ENCODE measurements around the gene ANGPTL2.

ANGPTL2 gene

DNA sequence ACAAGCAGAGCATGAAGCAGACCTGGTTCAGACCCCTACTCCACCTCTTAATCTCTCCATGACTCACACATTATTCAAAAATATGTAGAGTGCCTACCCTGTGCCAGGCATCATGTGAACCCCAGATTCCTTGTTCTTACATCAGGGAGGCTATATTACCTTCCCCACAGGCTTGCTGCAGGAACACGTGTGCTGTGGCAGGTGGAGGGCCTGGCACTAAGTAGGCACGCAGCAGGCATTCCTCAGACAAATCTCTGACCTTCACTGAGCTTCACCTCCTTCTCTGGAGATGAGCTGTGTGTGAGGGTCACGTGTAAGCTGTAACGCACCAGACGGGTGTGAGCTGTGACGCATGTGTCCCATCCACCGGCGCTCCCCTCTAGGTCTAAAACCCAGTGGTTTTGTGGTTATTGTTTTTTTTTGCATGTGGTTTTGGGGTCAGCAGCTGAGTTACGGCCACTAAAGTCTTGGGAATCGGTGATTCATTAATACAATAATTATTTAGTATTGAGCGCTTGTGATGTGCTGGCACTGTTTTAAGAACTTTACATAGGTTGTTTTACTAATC, 30.3 kb downstream of the ANGPTL2 start:
- peak; percentile 4 for DNase-seq

DNA sequence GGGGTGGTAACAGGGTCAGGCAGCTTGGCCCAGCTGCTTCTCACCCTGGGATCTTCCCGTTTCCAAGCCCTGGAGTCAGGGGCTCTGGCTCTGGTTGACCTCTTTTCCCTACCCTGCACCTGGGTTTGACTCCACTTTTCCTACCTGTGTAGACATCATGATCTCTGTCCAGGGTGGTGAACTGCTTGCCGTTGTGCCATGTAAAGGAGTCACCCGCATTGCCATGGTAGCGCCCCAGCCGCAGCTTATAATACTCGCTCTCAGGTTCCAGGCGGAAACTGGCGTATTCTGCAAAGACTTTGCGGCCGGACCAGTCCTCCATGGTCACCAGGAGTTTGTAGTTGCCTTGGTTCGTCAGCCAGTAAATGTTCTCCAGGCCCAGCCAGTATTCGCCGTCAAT, 30.9 kb downstream of the ANGPTL2 start:
- DNase-seq = no peak

DNA sequence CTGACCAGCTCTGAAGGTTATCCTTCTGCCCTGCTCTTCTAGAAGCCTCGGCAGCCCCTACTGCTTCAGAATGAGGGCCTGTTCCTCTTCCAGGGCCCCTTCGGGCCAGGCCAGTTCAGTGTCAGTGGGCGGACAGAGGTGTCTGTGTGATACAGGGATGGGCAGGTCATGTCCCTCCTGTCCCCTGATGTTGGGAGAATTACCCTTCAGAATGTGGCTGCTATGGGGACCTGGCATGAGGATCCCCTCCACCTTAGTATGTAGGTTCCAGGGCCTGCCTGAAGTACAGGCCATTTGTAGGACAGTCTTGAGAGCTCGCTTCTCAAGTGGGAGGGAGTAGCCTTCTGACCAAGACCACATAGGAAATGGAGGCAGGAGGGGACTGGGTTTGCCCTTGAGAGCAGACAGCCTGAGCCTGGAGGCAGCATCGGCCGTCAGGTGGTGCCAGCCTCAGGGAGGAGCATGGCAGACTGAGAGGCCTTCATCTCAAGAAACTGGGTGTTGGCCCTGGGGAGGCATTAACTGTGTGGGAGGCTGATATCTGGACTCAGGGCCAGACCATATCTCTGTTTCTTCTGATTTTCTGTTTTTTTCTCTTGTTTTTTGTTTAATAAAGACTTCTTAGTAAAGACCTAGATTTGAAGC, 32.0 kb downstream of the ANGPTL2 start:
- no peak for DNase-seq

DNA sequence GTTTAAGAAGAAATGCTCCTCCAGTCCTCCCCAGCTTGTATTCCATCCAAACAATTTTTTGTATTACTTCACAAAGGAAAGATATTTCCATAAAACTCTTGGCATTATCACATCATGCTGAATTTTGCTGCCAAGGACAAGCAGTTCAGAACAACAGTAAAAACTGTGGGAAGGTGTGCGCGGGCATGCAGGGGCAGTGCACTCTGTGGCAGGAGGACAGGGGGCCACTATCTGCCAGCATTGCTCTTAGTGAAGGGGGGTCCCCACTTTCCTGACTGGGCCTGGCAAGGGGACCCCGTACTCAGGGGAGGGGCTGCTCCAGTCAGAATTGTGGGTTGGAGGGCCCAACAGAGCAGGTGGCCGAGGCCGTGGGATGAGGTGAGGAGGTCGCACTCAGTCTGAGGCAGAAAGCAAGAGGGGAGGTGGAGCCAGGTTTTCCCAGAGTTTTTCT, 32.8 kb downstream of the ANGPTL2 start:
- DNase-seq = no peak

DNA sequence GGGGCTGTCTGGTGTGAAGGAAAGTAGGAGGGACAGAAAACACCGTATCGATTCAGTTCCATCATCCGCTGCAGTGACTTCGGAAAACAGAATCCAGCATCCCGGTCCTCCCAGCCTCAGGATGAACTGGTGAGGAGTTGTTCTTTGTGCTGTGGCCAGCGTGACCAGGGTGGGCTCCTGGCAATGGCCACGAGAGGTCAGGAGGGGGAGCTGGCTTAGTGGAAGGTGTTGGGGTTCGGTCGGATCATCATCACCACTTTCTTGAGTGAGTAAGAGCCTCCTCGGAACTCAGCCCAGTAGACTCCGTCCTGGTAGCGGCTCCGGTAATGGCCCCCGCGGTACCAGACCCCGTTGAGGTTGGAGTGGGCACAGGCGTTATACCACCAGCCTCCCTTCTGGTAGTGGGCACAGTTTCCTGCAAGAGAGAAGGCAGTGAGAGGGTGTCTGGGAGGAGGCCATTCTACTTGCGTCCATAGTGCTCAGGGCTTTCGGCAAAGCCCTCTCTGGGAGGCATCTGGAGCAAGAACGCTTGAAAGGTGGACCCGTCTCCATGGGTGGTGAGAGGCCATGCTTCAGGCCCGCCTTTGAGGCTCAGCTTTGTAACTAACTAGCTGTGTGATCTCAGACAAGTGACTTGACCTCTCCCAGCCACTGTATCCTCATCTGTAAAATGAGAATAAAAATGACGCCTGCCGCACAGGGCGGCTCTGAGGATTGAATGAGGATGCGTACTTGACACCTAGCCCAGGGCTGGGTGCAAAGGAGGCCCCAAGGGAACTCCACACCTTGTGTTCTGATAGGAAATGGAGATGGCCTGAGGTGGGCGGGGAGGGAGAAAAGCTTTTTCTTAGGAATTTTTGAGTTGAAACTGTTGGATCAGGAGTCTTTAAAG, 33.5 kb downstream of the ANGPTL2 start:
- no peak for DNase-seq

DNA sequence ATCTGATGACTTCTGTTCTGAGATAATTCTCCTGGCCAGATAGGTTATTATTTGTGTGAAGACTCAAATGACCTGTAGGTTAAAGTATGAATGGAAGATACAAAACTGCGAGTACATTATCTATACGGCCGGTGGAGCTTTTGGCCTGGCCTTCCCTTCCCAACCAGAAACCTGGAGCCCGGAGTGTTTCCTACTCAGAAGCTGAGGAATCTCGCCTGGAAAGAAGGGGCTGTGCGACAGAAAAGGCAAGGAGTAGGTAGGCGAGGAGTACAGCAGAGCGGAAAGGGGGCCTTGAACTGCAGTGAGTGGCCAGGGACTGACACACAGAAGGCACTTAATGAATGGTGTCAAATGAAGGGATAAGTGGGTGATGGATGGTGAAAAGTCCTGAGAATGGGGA, 34.6 kb downstream of the ANGPTL2 start:
- DNase-seq = no peak

DNA sequence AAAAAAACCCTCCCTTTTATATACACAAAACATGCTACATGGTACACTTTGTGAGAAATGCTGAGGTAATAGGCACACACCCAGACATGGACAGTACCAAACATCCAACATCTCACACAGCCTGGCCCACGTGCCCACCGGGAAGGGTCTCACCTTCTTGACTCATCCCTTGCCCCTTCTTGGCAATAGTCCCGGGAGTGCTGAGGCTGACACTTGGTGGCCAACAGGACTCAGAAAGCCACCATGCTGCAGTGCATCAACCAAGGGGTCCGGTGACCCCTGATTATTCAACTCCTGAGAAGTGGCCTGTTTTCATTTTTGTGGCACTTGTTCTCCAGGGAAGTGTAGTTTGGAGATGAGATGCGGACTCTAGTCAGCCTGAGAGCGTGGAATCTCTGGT, 35.0 kb downstream of the ANGPTL2 start:
- DNase-seq = no peak

DNA sequence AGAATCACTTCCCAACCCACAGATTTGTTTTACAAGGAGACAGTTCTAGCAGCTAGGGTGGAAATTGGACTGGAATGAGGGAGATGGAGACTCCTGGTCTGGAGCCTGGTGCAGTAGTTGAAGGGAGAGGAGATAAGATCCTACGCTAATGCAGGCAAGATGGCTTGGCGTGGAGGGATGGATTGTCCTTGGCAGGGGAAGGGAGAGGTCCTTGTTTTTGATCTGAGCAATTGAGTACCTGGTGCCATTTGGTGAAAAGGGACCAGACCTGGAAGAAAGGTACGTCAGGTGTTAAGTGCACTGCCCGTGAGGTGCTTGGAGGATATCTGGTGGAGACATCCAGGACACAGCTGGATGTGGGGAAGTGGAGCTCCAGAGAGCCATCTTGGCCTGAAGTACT, 35.7 kb downstream of the ANGPTL2 start:
- DNase-seq = no peak

DNA sequence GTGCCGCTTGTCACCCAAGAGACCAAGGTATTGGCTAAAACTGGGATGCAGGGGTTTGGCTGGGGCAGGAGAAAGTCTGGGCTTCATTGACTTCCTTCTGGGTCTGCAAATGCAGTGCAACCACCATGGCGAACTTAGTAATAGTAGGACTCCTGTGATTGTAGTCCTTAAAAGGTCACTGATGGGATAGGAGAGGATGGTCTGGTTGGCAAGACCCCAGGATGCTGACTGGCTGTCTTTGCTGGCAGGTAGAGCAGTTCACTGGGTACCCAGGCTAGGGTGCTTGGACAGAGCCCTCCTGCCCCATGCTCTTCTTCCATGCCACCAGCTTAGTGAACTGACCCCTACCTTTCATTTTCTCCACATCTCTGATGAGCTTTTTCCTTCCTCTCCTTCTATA, 37.2 kb downstream of the ANGPTL2 start:
- no peak for DNase-seq

DNA sequence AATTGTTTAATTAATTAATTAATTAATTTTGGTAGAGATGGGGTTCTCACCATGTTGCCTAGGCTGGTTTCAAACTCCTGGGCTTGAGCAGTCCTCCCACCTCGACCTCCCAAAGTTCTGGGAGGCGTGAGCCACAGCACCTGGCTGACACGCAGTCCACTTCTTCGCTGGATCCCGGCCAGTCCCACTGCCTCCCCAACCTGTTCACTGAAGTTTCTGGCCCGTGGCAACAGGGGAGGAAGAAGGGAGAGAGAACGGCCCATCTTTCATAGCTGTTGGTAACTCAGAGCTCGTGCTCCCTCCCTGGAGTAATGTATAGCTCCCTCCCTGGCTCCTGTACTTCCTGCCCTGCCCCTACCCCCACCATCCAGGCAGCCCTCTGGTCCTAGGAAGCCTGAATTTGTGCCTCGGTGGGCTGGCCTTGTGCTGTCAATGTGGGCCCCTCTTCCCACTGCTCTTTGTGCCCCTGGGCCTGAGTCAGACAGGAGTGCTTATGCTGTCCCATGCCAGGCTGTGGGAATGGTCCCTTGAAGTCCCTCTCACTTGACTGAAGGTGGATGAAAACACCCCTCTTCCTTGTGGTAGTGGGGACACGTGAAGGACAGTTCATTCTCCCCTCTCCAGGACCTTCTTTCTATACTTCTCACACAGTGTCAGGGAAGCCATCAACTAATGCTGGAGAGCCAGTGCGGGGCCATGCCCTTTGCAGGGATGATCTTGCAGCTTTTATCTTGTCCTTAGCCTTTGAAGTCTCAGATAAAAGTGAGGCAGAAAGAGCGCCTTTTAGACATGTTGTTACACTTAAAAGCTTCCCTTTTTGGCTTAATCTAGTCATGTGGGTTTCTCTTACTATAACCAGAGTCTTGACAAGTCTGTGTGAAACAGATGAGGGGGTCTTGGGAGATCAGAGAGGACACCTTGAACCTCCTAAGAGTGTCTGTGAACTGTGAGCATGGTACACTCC, 38.1 kb downstream of the ANGPTL2 start:
- no peak for DNase-seq

DNA sequence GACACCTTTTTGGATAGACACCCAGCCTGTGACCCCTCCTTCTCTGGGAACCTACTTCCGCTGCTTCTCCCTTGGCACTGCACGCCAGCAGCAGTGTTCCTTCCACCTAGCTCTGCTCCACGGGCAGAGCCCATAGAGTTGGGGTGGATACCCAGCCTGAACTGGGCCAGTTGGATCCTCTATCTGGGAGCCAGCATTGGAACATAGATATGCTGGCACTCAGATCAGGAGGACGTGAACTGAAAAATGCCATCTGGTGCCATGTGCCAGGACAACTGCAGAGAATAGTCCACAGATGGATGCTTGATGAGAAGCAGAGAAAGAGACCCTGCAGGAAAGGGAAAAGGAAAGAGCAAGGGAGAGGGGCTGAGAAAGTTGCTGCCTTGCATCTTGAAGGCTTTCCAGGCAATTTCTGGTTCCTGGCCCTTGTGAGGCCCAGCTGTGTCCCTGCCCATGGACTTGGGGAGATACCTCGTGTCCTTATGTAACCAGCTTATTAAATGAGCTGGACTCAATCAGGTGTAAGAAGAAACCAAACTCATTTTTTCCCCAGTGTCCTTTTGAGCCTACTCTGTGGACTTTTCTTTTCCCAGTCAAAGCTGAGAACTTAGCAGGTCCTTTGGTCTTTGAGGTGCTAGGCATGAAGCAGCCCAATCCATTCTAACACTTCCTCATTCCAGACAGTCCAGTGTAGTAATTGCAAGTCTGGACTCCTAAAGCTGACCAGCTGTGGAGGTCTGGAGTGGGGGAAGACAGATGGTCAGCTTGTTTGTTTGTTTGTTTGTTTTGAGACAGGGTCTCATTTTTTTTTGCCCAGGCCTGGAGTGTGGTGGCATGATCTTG, 39.1 kb downstream of the ANGPTL2 start:
- no peak for DNase-seq

DNA sequence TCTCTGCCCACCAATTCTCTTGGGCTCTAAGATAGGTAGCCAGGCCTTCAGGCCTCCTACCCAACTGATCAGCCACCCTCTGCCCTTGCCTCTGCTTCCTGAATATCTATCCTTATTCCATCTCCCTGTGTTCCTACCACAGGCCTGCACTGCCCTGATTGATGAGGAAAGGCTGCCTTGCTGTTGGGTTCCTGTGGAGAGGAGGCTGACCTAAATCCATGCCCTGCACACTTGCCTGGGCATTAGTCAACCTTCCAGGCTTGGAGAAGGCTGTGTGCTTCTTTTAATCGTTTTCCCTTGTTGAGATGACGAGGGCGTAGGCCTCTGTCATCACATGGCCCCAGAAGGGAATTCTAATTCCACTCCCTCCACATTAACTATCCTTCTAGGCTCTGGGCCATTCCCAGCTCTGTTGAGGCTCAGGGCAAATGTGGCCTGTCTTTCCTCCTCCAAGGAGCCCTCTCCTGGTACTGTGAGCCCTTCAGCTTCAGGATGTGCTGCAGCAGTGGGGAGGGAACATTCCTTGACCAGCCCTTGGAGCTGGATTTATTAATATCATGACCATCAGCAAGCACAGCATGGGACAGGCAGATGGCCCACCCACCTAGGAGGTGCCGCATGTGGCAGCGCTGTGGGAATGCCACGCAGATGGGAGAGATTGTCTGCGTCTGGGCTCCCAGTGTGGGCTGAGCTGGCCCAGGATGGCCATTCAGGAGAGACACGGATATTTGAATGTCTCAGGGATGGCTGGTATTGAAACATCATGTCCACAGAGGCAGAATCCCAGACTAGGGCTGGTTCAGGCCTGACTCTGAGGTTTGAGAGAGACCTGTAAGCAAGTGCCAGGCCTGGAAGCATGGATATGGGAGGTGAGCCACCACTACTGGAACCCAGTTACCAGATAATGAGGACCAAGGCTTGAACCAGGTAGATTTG, 40.9 kb downstream of the ANGPTL2 start:
- DNase-seq = no peak

DNA sequence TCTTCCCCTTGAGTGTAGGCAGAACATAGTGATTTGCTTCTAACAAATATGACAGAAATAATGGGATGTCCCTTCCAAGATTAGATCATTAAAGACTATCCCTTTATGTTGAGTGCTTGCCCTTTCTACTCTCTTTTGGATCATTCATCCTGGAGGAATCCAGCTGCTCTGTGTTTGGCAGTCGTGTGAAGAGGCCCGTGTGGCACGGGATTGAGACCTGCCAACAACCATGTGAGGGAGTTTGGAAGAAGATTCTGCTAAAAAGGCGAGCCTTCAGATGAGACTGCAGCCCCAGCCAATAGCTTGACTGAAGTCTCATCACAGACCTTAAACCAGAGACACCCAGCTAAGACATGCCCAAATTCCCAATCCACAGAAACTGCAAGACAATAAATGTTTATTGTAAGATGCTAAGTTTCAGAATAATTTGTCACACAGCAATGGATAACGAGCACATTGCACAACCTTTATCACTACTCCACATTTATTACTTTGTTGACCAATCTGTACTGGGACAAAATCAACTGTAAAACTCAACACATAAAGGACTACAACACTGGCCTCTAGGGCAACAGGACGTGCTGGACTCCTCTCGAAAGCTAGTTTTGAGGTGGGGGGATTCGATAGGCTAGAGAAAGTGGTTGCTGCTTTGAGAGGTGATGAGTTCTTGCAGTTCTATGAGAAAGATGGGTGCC, 42.8 kb downstream of the ANGPTL2 start:
- no peak for DNase-seq

DNA sequence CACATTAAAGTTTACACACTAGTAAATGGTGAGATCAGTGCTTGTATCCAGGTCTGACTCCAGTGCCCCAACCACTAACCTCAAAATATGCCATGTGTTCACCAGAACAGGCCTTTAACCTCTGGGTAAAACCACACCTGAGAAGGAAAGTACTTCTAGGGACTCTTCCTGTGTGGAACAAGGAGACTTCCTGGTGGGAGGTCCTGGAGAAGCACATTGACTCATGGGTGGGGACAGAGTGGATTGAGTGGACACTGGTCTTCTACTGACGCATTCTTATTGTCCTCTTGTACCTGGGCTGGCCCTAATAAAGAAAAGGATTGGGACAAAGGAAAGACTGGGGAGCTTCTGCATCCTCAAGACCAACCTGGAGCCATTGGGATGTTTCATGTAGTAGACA, 43.4 kb downstream of the ANGPTL2 start:
- no peak for DNase-seq

DNA sequence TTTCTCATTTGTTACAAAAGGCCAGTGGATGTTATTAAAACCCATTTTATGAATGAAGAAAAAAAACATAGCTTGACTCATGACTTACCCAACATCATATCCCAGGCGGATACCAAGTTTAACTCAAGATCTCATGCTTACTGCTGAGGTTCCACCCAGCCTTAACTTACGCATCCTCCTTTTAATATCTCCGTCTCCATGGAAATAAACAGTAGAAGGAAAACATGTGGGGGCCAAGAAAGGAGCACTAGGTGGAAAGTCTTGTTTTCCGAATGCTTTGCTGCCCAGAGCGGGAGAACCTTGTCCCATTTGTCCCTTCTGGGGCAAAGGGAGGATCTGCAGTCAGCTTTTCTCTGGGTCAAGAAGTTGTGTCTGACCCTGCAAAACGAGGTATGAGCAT, 44.1 kb downstream of the ANGPTL2 start:
- DNase-seq = no peak

DNA sequence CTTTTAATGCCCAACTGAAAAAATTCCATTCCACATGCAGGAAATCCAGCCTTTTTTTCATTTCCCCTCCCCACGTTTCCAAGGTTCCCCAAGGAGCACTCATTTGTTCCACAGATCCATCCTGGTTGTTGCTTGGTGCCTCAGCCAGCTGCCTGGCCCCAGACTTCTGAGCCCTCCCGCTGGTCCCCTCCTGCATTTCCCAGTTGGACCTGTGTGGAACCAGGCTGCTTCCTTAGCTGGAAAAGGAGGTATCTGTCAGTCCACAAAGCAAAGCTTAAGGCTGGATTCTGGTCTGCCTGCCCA, 44.8 kb downstream of the ANGPTL2 start:
- DNase-seq = no peak

DNA sequence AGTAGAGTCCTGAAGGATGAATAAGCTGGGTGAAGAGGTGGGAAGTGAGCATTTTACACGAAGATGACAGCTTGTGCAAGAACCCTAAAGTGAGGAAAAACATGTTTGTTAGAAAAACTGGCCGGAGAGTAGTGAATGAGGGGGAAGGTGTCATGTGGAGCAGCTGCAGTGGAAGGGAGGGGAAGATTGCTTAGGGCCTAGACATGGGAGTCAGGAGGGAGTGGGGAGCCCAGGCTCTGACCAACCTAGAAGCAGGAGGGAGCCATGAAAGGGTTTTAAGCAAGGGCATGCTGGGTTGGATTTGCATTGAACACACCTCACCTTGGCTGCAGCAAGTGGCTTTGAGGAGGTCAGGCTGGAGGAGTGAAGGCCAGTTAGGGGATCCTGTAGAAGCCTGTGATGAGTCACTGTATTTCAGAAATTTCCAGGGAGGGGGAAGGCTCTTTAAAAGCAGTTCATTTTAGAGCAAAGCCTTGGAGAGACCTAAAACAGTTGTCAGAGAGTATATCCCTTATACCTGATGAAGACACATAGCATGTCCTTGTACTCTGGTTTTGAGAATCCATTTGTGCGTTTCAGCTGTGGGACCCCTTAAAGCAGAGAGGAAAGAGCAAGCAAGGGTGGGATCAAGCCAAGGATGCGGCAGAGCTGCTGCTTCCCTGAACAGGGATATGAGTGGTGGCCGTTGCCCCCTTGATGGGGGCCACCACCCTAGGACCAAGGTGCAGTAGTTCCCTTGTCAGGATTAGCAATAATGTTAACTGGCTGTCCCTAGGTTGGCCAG, 45.4 kb downstream of the ANGPTL2 start:
- DNase-seq = no peak

DNA sequence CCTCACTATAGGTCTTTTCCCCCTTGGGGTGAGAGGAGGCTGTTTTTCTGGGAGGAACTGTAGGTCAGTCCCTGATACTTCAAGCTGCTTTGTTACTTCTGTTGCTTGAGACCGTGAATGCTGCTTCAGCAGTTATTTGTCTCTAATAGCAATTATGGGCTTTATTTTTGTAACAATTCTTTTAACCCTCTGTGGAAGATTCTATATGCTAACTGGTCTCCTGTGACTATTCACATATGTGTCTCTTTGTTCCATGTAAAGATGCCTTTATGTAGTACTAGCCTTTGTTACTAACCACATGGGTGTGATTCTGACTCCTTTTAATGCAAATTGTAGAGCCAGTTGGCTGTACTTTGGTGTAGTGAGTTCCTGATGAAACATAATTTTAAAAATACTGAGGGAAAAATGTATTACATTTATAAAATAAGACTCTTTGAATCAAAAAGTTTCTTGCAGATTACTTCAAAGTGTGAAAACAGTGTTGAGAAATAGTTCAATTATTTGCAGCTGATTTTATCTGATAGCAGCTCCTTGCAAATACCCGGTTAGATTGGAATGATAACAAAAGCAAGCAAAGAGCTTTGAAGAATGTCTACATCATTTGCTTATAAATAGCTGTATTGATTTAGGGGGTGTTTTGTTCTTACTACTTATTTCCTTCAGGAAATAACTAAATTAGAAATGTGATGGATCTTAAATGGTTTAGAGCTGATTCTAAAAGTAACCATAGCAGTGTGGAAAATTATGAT, 46.6 kb downstream of the ANGPTL2 start:
- no peak for DNase-seq

Measured in MV-4-11 (cell line).